Stomach (tissue), 4 donors: Measurements from ENCODE around the gene PHACTR3.

Source experiments
- EP300 ChIP-seq: sonication (generic); formaldehyde crosslinking; IDR thresholded peaks from one replicate; pipeline ENCODE4 v1.6.1; 2017; ENCODE audit warnings: antibody characterized with exemption
- POLR2A ChIP-seq, 4 donors: fragments of 450-650 bp; IDR thresholded peaks; one replicate each; pipeline ENCODE4 v1.6.1; 2016; ENCODE audit warnings: antibody characterized with exemption in 4 of 4, control low read depth in 2 of 4, mild to moderate bottlenecking in 1 of 4, moderate library complexity in 1 of 4
- POLR2AphosphoS5 ChIP-seq, 3 donors: sonication (generic); formaldehyde crosslinking; IDR thresholded peaks; one replicate each; pipeline ENCODE4 v1.6.1; 2016; ENCODE audit warnings: antibody characterized with exemption in 3 of 3
- TF ChIP-seq, protein P1 (sequence below), 7 experiments: fragments of 450-650 bp in 4 of 7; fragments of 200-600 bp in 3 of 7; sonication (generic) in 3 of 7; IDR thresholded peaks; one replicate each; pipeline ENCODE4 v1.5.1; 2016 to 2019; ENCODE audit warnings: antibody characterized with exemption in 7 of 7, control low read depth in 2 of 7, mild to moderate bottlenecking in 1 of 7

- TF ChIP-seq POLR2A (IDR thresholded peaks at IDR 0.05) (no peak), EP300 (no peak), POLR2AphosphoS5 (IDR thresholded peaks at IDR 0.05) (no peak)
- TF ChIP-seq, protein P1, sequence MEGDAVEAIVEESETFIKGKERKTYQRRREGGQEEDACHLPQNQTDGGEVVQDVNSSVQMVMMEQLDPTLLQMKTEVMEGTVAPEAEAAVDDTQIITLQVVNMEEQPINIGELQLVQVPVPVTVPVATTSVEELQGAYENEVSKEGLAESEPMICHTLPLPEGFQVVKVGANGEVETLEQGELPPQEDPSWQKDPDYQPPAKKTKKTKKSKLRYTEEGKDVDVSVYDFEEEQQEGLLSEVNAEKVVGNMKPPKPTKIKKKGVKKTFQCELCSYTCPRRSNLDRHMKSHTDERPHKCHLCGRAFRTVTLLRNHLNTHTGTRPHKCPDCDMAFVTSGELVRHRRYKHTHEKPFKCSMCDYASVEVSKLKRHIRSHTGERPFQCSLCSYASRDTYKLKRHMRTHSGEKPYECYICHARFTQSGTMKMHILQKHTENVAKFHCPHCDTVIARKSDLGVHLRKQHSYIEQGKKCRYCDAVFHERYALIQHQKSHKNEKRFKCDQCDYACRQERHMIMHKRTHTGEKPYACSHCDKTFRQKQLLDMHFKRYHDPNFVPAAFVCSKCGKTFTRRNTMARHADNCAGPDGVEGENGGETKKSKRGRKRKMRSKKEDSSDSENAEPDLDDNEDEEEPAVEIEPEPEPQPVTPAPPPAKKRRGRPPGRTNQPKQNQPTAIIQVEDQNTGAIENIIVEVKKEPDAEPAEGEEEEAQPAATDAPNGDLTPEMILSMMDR (IDR thresholded peaks at IDR 0.05) = no peak
Measured at GRCh38 chr20:59646487-59646886, 42.1 kb downstream of the PHACTR3 start.
